OCI-LY7 (cell line): Measurements from ENCODE around the gene MMP24OS.

Experiments
- CTCF ChIP-seq: fragments of 200-600 bp; sonication (generic); conservative IDR thresholded peaks from 2 replicates; pipeline ENCODE4 v1.5.1; 2014; ENCODE audit warnings: mild to moderate bottlenecking, antibody characterized with exemption, low read length, moderate library complexity, mixed read lengths
- EZH2phosphoT487 ChIP-seq: fragments of 200-600 bp; sonication (generic); IDR thresholded peaks from 2 replicates; pipeline ENCODE4 v1.6.1; 2018; ENCODE audit warnings: low read depth, borderline replicate concordance, mild to moderate bottlenecking, mixed run types, antibody characterized with exemption, low read length, moderate library complexity, mixed read lengths

GRCh38 chr20:35318502-35319157 lies 40.7 kb upstream of the MMP24OS start:
- TF ChIP-seq CTCF (no peak), EZH2phosphoT487 (no peak)
